ENCODE results near the gene NCOA1.

NCOA1 gene

DNA sequence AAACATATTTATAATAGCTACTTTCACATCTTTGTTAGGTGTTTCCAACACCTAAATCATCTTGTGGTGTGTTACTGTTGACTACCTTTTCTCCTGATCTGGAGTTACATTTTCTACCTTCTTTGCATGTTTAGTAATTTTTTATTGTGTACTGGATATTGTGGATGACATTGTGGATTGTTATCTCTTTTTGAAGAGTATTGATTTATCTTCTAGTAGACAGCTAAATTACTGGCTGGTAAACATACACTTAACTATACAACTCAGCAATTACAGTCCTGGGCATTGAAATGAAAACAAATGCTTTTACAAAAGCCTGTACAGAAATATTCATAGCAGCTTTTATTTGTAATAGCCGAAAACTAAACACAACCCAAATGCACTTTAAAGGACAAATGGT is 151.3 kb downstream of the NCOA1 start:
- Histone ChIP-seq H3K27me3 (ENCODE audit: insufficient read depth, poor library complexity, severe bottlenecking) (no peaks in the 10 kb centered on the region), H3K36me3 (ENCODE audit: low read depth) (no peaks in the 10 kb centered on the region), H3K27ac (ENCODE audit: poor library complexity, severe bottlenecking) (no peak overlapping the region), H3K9me3 (ENCODE audit: severe bottlenecking) (no peaks in the 10 kb centered on the region), H3K4me3 (ENCODE audit: severe bottlenecking) (no peak overlapping the region), H3K4me1 (ENCODE audit: insufficient read depth, poor library complexity, severe bottlenecking) (no peaks in the 10 kb centered on the region)
- TF ChIP-seq, protein P1, sequence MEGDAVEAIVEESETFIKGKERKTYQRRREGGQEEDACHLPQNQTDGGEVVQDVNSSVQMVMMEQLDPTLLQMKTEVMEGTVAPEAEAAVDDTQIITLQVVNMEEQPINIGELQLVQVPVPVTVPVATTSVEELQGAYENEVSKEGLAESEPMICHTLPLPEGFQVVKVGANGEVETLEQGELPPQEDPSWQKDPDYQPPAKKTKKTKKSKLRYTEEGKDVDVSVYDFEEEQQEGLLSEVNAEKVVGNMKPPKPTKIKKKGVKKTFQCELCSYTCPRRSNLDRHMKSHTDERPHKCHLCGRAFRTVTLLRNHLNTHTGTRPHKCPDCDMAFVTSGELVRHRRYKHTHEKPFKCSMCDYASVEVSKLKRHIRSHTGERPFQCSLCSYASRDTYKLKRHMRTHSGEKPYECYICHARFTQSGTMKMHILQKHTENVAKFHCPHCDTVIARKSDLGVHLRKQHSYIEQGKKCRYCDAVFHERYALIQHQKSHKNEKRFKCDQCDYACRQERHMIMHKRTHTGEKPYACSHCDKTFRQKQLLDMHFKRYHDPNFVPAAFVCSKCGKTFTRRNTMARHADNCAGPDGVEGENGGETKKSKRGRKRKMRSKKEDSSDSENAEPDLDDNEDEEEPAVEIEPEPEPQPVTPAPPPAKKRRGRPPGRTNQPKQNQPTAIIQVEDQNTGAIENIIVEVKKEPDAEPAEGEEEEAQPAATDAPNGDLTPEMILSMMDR (IDR thresholded peaks at IDR 0.05; ENCODE audit: poor library complexity, severe bottlenecking), result no peak
- no peak for DNase-seq (ENCODE audit: low spot score)
- ATAC-seq (ENCODE audit: low read depth), result no peak

DNA sequence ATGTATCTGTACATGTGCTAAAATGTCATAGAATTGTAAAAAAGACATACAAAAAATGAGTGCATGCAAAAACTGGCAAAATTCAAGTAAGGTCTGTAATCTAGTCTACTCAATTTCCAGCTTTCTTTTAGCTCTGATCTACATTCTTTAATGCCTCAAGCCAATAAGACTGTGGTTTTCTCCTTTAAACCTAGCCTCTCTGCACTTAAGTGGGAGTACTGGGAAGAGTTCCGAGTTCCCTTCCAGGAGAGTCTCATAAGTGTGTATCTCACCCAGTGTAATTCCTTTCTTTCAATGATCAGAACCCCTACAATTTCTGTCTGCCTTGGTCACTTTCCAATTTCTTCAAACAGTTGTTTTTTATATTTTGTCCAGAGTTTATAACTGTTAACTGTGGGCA is 152.0 kb downstream of the NCOA1 start:
- TF ChIP-seq, protein P1 (IDR thresholded peaks at IDR 0.05; ENCODE audit: poor library complexity, severe bottlenecking), result no peak
- Histone ChIP-seq H3K27me3 (ENCODE audit: insufficient read depth, poor library complexity, severe bottlenecking) (no peaks in the 10 kb centered on the region), H3K27ac (ENCODE audit: poor library complexity, severe bottlenecking) (no peak overlapping the region), H3K36me3 (ENCODE audit: low read depth) (no peaks in the 10 kb centered on the region), H3K9me3 (ENCODE audit: severe bottlenecking) (no peaks in the 10 kb centered on the region), H3K4me1 (ENCODE audit: insufficient read depth, poor library complexity, severe bottlenecking) (no peaks in the 10 kb centered on the region), H3K4me3 (ENCODE audit: severe bottlenecking) (no peak overlapping the region)
- ATAC-seq (ENCODE audit: low read depth), result no peak
- DNase-seq (ENCODE audit: low spot score), result no peak

DNA sequence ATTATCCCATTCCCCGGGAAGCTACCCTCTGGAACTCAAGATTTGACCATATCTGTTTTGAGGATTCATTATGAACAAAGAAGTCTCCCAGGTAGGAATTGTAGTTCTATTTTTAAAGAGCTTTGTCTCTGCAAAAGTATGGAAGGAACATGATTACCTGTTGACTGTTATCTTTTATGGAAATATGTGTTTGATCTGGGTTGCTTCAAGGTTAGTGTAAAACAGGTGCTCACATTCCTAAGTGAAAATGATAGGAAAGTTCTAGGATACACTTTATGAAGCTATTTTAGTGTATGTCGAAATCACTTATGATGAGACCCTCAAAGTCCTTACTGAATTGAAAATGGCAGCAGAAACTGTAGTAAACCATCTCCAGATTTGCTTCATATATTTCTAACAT is 153.0 kb downstream of the NCOA1 start:
- Histone ChIP-seq H3K9me3 (ENCODE audit: severe bottlenecking) (no peaks in the 10 kb centered on the region), H3K4me3 (ENCODE audit: severe bottlenecking) (no peak overlapping the region), H3K4me1 (ENCODE audit: insufficient read depth, poor library complexity, severe bottlenecking) (no peaks in the 10 kb centered on the region), H3K27me3 (ENCODE audit: insufficient read depth, poor library complexity, severe bottlenecking) (no peaks in the 10 kb centered on the region), H3K27ac (ENCODE audit: poor library complexity, severe bottlenecking) (no peak overlapping the region), H3K36me3 (ENCODE audit: low read depth) (no peaks in the 10 kb centered on the region)
- DNase-seq (ENCODE audit: low spot score) (no peak), ATAC-seq (ENCODE audit: low read depth) (no peak)
- TF ChIP-seq, protein P1 (IDR thresholded peaks at IDR 0.05; ENCODE audit: poor library complexity, severe bottlenecking), result no peak

DNA sequence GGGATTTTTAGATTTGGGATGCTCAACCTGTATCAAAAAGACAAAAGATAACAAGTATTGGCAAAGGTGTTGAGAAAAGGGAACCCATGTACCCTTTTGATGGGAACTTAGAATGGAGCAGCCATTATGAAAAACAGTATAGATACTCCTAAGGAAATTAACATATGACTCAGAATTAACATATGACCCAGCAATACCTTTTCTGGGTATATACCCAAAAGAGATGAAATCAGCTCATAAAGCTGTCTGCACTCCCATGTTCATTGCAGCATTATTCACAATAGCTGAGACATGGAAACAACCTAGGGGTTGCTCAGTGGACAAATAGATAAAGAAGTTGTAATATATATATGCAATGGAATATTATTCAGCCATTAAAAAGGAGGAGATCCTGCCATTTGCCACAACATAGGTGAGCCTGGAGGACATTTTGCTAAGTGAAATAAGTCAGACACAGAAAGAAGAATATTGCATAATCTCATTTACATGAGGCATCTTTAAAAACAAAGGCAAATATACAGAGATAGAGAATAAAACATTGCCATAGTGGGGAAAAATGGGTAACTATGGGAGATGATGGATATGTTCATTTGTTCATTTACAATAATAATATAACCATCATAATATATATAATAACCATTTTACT is 160.1 kb downstream of the NCOA1 start:
- Histone ChIP-seq H3K36me3 (ENCODE audit: low read depth) (no peaks in the 10 kb centered on the region), H3K27ac (ENCODE audit: poor library complexity, severe bottlenecking) (no peak overlapping the region), H3K9me3 (ENCODE audit: severe bottlenecking) (no peaks in the 10 kb centered on the region), H3K4me1 (ENCODE audit: insufficient read depth, poor library complexity, severe bottlenecking) (no peaks in the 10 kb centered on the region), H3K27me3 (ENCODE audit: insufficient read depth, poor library complexity, severe bottlenecking) (no peaks in the 10 kb centered on the region), H3K4me3 (ENCODE audit: severe bottlenecking) (no peak overlapping the region)
- TF ChIP-seq, protein P1 (IDR thresholded peaks at IDR 0.05; ENCODE audit: poor library complexity, severe bottlenecking), result no peak
- ATAC-seq (ENCODE audit: low read depth) (no peak), DNase-seq (ENCODE audit: low spot score) (no peak)

DNA sequence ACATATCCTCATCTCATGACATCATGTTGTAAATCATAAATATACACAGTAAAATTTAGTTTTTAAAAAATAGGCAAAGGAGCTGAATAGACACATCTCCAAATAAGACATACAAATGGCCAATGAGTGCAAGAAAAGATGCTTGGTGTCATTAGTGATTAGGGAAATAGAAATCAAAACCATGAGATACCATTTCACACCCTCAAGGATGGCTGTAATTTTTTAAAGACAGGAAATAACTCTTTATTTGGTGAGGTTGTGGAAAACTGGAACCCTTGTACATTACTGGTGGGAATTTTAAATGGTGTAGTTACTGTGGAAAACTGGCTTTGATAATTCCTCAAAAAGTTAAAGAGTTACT is 160.6 kb downstream of the NCOA1 start:
- no peak overlapping the region for H3K4me3 ChIP-seq (ENCODE audit: severe bottlenecking)
- H3K27ac ChIP-seq (ENCODE audit: poor library complexity, severe bottlenecking), result no peak overlapping the region
- DNase-seq (ENCODE audit: low spot score) (no peak), ATAC-seq (ENCODE audit: low read depth) (no peak)
- no peaks in the 10 kb centered on the region for H3K27me3 ChIP-seq (ENCODE audit: insufficient read depth, poor library complexity, severe bottlenecking)
- H3K36me3 ChIP-seq (ENCODE audit: low read depth), result no peaks in the 10 kb centered on the region
- no peaks in the 10 kb centered on the region for H3K4me1 ChIP-seq (ENCODE audit: insufficient read depth, poor library complexity, severe bottlenecking)
- TF ChIP-seq, protein P1 (IDR thresholded peaks at IDR 0.05; ENCODE audit: poor library complexity, severe bottlenecking), result no peak
- H3K9me3 ChIP-seq (ENCODE audit: severe bottlenecking), result no peaks in the 10 kb centered on the region

Measured in RWPE2 (cell line).